MM.1S (cell line): ENCODE measurements around the gene VAV2.

Experiments
- CTCF ChIP-seq: fragments of 300-600 bp; sonication (generic); IDR thresholded peaks from 2 replicates; pipeline ENCODE4 v1.5.1; 2016; ENCODE audit warnings: antibody characterized with exemption, low read length, mixed read lengths
- EZH2 ChIP-seq: fragments of 300-600 bp; sonication (generic); optimal IDR thresholded peaks from 2 replicates; pipeline ENCODE3; 2017; ENCODE audit warnings: low read depth, mild to moderate bottlenecking, antibody characterized with exemption, low read length, mixed read lengths
- EZH2phosphoT487 ChIP-seq: fragments of 300-600 bp; sonication (generic); IDR thresholded peaks from 2 replicates; pipeline ENCODE4 v1.6.1; 2018; ENCODE audit warnings: antibody characterized with exemption, low read length

- no peak for TF ChIP-seq EZH2
- no peak for TF ChIP-seq CTCF
- TF ChIP-seq EZH2phosphoT487: no peak
These were observed 46.0 kb downstream of the VAV2 start for GRCh38 chr9:133945977-133946753.
